Ovary (tissue), 3 donors: Measurements from ENCODE around the gene COQ10A.

Experiments
- CTCF ChIP-seq, 3 donors: fragments of 450-650 bp in 2 of 3; fragments of 200-600 bp in 1 of 3; IDR thresholded peaks; one replicate each; pipeline versions ENCODE4 v1.5.1 to v1.8.0; 2016 to 2022; ENCODE audit warnings: antibody characterized with exemption in 3 of 3, mild to moderate bottlenecking in 1 of 3
- EP300 ChIP-seq: sonication (generic); formaldehyde crosslinking; IDR thresholded peaks from one replicate; pipeline ENCODE4 v1.6.1; 2017; ENCODE audit warnings: antibody characterized with exemption
- POLR2A ChIP-seq: fragments of 450-650 bp; IDR thresholded peaks from one replicate; pipeline ENCODE4 v1.6.1; 2017; ENCODE audit warnings: antibody characterized with exemption, mild to moderate bottlenecking, moderate library complexity
- donor health status: DM: no; HTN: no; CAD: no.

GRCh38 chr12:56257491-56258067, 9.2 kb upstream of the COQ10A start:
- TF ChIP-seq POLR2A (no peak), EP300 (no peak), CTCF (IDR thresholded peaks at IDR 0.05) (no peak)
